Endothelial cell of umbilical vein (primary cell): ENCODE results near the gene RPS2.
"Not testable (repeated sequence)": the region's sequence is repeated elsewhere in the genome, so short reads cannot be mapped to it uniquely, and the experiment has no call there.

ENCODE experiments used
- EZH2 ChIP-seq: IDR thresholded peaks from 2 replicates; pipeline ENCODE4 v1.6.1; 2012; ENCODE audit warnings: borderline replicate concordance, low read depth, mild to moderate bottlenecking, moderate library complexity, low read length, inconsistent platforms; ENCODE audit not compliant: severe bottlenecking
- JUN ChIP-seq: IDR thresholded peaks from 2 replicates; pipeline ENCODE4 v1.6.1; 2011; ENCODE audit warnings: borderline replicate concordance, low read depth; ENCODE audit not compliant: insufficient read length, insufficient read depth
- MYC ChIP-seq: IDR thresholded peaks from one replicate; pipeline ENCODE4 v1.6.1; 2011; ENCODE audit warnings: mild to moderate bottlenecking, low read depth, low read length
- POLR2A ChIP-seq: IDR thresholded peaks from 2 replicates; pipeline ENCODE4 v1.6.1; 2012; ENCODE audit warnings: low read depth, mild to moderate bottlenecking, control low read depth, low read length
- POLR2AphosphoS5 ChIP-seq: IDR thresholded peaks from 2 replicates; pipeline ENCODE4 v1.6.1; 2012; ENCODE audit warnings: low read depth, mild to moderate bottlenecking, control low read depth, low read length, moderate library complexity; ENCODE audit not compliant: insufficient read depth
- TF ChIP-seq, protein P1 (sequence below), 2 donors: IDR thresholded peaks; 1 replicate in 1 of 2; 2 replicates in 1 of 2; pipeline ENCODE4 v1.5.1; 2011; ENCODE audit warnings: low read length in 2 of 2, mild to moderate bottlenecking in 2 of 2, moderate library complexity in 2 of 2, control low read depth in 1 of 2, inconsistent platforms in 1 of 2, low read depth in 1 of 2; ENCODE audit not compliant: insufficient read depth in 1 of 2; ENCODE audit errors: extremely low read depth in 1 of 2

DNA sequence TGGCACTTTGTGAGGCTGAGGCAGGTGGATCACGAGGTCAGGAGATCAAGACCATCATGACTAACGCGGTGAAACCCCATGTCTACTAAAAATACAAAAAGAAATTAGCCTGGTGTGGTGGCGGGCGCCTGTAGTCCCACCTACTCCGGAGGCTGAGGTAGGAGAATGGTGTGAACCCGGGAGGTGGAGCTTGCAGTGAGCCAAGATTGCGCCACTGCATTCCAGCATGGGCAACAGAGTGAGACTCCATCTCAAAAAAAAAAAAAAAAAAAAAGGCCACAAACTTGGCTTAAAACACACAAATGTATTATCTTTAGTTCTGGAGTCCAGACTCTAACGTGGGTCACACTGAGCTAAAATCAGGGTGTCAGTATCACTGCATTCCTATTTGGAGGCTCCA, 47.1 kb upstream of the RPS2 start:
- TF ChIP-seq, protein P1, sequence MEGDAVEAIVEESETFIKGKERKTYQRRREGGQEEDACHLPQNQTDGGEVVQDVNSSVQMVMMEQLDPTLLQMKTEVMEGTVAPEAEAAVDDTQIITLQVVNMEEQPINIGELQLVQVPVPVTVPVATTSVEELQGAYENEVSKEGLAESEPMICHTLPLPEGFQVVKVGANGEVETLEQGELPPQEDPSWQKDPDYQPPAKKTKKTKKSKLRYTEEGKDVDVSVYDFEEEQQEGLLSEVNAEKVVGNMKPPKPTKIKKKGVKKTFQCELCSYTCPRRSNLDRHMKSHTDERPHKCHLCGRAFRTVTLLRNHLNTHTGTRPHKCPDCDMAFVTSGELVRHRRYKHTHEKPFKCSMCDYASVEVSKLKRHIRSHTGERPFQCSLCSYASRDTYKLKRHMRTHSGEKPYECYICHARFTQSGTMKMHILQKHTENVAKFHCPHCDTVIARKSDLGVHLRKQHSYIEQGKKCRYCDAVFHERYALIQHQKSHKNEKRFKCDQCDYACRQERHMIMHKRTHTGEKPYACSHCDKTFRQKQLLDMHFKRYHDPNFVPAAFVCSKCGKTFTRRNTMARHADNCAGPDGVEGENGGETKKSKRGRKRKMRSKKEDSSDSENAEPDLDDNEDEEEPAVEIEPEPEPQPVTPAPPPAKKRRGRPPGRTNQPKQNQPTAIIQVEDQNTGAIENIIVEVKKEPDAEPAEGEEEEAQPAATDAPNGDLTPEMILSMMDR (IDR thresholded peaks at IDR 0.05; ENCODE audit: extremely low read depth in 1 of 2, insufficient read depth in 1 of 2, low read depth in 1 of 2, low read length in 2 of 2): not testable (repeated sequence)
- not testable (repeated sequence) for TF ChIP-seq POLR2AphosphoS5, MYC, EZH2, JUN, POLR2A
